Measurements from ENCODE around the gene MTMR2.
A peak's percentile ranks its signal among the peaks of the same experiment; 100 is the strongest.

MTMR2 gene

DNA sequence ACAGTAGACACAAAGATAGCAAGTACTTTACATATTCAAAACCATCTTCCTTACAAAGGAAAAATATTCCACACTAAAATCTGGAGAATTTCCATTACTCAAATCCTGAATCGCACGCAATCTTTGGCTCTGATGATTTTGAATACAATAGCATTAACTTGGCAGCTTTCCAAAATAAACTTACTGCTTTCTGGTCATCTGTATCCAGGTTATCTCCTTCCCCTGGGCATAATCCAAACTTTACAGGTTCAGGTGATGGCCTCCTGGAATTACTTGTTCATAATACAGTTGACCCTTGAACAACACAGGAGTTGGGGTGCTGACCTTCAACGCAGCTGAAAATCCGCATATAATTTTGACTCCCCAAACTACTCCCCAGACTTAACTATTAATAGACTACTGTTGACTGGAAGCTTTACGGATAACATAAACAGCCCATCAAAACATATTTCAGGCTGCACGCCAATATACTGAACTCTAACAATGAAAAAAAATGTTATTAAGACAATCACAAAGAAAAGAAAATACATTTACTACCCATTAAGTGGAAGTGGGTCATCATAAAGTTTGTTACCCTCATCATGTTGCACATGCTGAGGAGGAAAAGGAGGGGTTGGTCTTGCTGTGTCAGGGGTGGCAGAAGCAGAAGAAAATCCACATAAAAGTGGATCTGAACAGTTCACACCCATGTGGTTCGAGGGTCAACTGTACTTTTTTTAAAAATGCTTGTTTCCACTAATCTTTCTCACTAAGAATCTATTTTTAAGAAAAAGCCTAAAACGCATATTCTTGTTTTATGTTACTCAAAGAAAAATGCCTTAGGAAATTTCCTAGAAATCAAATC lies 6.5 kb downstream of the MTMR2 start:
- DNase-seq: no peak

DNA sequence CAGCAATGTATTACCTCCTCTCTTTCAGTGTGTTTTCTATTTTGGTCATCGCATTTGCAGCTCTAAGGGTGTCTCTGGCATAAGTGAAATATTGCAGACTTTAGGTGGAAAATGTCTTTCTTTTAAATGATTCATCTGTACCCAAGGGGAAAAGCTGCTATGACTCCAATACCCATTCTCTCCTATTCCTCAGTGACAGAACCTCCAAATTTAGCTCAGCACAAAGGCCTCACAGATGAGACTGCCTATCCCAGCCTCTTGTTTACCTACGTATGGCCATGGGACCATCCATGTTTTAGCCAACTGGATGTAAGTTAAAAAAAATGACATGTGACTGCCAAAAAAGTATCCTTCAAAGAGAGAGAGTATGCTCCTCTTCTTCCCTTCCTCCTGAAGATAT lies 7.9 kb downstream of the MTMR2 start:
- DNase-seq: no peak

DNA sequence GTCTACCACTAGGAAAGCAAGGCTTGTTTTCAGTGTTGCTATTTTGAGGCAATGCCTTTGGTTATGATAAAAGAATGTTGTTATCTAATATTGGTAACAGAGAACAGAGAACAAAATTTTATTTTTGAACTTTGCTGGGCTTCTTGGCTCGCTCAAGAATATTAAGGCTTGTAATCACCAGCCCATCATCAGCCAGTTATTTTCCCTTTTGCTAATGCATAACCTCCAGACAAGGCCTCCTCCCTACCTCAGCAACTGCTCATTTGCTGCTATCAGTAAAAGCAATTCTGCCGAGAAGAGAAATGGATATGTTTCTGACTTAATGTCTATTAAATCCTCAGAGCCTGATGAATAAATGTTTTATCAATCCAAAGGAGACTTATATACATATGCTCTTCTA lies 8.9 kb downstream of the MTMR2 start:
- DNase-seq: no peak

DNA sequence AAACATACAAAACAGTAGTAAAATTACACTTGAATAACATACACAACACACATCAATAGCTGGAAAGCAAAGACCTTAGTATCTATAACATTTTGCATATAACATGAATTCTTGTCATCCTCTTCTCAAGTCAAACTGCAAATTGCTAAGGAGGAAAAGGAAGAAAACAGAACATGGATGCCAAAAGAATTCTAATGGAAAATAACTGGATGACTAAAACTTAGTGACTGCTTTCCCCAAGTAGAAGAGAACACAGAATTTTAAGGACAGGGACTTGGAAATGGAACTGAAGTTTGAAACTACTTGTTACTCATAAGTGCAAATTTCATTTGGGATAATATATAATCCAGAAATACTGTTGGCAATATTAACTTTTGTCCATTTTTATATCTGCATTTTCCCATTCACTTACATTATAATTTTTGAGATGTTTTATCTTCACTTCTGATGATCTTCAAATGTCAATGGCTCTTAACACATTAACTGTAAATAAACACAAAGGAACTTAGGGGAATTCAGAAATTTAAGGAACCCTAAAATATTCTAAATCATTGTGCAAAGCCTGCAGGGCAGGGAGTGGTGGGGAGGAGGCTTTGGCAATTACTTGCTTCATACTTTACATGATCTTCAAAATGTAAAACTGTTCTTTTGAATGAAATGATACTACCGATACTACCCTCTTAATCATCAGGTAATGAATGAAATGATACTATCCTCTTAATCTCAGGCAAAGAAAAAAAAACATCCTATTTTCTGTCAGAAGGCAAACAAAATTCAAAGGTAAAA lies 9.9 kb downstream of the MTMR2 start:
- DNase-seq: peak; percentile 6 to 12

DNA sequence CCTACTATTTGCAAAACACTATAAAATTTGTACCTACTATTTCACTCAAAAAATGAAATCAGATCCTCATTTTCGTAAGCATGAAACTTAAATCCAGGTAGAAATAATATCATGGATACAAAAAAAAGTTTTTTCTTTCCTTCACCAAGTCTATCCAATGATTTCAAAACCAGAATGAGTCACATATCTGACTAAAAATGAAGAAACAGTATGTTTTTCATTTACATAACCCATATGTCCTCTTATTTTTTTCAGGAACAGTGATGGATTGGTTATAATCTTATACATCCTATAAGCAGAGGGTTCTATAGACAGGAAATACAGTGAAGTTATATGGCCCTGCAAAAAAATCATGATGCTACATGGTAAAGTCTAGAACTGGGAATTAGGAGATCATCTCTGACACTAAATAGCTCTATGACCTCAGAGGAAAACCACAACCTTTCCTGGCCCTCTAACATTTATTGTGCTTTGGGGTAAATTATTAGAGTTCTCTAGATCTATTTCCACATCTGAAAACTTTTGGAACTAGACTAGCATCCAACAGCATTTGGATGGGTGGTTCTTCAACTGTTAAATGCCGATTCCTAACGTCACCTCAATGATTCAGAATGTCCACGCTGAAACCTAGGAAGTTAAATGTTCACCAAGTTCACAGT lies 10.9 kb downstream of the MTMR2 start:
- peak; percentile 55 to 65 for DNase-seq

DNA sequence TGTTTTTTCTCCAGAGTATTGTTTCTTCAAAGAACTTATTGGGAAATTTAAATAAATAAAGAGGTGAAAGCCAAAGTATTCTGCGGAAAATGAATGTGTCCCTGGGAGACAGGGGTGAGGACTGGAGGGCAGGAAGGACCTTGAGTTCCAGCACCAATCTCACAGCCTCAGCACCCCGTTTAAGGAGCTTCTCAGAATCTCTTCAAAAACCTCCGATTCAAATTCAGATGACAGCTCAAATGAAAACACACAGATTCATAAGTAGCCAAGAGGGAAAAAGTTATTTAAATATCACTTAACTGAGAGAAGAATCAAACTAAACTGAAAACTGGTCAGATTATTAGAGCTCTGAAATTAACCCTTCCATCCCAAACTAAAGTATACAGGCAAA lies 12.5 kb downstream of the MTMR2 start:
- DNase-seq: no peak

DNA sequence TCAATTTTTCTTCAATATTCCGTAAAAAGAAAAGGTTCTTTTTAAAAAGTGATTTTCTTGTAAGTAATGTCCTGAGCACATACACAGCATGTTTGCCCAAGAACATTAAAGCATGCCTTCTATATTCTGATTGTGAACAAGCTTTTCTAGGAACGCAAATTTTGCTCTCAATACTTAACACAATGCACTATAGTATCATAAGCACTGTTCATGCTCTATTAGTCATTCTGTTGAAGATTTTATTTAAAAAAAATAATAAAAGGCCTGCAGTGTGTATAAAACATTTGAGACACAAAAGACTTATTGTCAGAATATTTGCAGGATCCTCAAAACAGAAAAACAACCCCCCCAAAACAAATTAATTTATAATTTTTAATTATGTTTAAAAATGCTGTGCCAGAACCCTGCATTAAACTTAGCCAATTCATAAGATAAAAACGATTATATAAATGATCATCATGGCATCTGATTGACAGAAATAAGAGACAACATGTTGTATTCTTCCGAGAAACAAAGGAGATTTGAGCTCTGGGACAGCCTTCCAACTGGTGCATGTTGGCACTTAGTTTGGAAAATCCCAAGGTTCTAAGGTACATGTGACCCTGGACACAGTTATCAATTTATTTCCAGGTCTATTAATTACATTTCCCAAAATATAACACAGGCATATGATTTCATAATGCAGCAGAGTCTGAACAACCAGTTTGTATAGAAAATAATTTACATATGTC lies 13.1 kb downstream of the MTMR2 start:
- no peak for DNase-seq

DNA sequence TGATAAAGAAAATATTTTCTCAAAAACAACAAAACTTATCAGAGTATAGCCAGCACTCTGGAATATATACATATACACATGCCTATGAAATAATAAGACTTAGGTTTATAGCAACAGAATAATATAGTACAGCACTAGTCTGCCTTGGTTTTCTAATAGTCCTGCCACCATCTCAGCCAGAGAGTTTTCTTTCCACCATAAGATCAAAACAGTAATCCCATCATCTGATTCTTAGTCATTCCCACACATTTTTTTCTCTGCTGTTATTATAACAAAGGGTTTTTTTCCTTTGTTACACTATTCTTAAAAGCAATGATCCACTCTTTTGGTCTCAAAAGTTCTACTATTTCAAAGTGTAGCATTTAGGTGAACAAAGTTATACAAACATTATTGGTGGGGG lies 15.1 kb downstream of the MTMR2 start:
- peak in 1 of 2 donors; percentile 9 for DNase-seq

DNA sequence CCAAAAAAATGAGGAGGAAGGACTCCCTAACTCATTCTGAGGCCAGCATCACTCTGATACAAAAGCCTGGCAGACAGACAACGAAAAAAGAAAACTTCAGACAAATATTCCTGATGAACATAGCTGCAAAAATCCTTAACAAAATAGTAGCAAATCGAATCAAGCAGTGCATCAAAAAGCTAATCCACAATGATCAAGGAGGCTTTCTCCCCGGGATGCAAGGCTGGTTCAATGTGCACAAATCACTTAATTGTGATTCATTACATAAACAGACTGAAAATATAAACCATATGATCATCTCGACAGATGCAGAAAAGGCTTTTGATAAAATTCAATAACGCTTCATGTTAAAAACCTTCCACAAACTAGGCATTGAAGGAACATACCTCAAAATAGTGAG lies 16.4 kb downstream of the MTMR2 start:
- DNase-seq: no peak

DNA sequence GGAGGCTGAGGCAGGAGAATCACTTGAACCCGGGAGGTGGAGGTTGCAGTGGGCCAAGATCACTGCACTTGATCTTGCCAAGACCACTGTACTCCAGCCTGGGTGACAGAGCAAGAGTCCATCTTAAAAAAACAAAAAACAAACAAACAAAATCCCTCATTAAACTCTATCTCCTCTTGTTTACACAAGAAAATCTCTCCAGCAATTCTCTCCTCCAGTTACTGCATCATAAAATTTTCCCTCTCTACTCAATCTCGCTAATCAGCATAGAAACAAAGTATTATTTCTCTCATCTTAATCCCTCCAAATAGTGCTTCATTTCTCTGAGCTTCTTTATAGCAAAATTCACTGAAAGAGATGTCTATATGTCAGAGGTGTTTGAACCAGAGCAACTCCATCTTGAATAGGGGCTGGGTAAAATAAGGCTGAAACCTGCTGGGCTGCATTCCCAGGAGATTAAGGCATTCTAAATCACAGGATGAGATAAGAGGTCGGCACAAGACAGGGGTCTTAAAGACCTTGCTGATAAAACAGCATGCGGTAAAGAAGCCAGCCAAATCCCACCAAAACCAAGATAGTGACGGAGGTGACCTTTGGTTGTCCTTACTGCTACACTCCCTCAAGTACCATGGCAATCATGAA lies 19.8 kb downstream of the MTMR2 start:
- DNase-seq: no peak

DNA sequence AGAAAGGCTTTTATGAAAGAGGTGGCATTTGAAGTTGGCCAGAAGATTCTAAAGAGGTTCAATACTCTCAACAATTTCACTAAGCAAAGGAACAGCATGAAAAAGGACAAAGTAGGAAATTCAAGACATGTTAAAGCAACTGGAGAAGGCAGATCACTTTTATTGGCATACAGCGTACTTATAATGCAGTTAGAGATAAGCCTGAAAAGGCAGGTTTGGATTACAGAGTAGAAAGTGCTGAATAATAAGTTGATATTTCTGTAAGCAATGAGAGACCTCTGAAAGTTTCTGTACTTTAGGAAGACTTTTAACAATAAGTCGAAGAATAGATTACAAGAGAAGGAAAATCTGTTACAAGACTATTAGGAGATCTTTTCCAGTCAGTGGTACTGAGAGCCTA lies 25.1 kb downstream of the MTMR2 start:
- DNase-seq: no peak

DNA sequence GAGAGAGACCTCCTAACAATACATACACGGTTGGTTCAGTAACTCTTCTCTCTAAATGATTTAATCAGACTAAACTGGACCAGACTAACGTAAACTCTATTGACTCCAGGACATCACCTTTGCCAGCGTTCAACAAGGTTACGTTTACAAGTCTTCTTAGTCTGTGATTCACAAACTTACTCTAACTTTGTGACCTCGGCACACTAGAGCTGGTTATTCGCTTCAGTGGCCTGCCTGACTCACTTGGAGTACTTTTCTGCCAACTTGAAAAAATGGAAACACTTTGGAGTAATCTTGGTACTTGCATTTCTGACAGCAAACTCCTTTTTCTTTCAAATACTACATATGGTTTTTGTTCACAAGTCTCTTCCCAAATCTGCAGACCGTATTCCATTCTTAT lies 26.2 kb downstream of the MTMR2 start:
- DNase-seq: no peak

DNA sequence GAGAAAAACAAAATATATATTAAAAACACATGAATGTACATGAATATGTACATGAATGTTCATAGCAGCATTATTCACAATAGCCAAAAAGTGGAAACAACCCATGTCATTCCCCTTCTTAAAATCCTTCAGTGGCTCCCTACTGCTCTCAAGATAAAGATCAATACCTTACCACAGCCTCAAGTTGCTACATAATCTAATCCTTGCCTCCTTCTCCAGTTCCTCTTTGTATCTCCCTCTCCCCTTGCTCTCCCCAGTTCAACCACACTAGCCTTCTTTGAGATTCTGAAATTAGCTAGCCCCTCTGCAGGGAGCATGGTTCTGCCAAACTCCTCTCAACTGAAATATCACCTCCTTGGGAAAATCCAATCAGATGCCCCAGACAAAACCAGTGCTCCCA lies 28.1 kb downstream of the MTMR2 start:
- DNase-seq: no peak

DNA sequence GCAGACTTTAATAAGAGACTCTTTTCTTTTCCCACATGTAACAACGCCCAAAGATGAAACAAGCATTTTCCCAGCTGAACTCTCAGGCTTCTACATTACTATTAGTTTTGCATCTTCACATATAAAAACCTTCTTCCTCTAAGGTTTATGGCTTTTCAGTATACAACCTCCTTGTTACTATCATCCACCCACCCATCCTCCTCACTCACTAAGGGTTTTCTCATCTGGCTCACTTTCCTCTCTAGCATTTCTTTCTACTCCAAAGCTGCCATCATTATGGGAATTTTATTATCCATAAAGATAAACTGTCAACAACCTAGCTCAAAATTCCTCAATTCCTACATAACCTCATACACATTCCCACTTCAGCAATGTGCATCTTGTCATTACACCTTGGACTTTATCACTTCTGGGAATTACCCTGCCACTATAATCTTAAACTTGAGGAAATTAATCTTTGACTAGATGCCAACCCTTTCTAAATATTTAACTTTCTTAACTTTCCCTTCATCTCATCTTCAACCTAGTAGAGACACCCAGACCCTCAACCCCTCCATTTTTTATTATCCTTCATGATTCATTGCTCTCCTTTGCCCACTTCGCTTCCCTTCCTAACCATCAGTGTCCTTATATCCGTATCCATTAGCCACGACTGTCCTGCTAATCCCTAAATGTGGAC lies 30.9 kb downstream of the MTMR2 start:
- DNase-seq: no peak

DNA sequence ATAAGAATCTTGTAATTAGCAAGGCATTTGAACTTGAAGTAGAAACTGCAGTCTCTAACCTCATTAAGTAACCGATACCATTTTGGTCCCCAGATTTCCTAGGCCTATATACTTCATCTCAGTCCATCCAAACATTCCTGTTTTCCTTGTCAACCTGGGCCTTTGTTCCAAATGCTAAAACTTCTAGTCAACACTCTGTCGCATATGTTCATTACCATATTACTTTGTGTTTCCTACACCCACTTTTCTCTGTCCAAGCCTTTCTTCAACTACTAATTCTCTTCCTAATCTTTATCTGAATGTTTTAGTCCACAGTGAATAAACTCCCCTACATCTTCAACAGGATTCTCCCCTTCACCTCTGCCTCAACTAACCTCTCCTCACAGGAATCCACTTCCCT lies 31.4 kb downstream of the MTMR2 start:
- DNase-seq: no peak

DNA sequence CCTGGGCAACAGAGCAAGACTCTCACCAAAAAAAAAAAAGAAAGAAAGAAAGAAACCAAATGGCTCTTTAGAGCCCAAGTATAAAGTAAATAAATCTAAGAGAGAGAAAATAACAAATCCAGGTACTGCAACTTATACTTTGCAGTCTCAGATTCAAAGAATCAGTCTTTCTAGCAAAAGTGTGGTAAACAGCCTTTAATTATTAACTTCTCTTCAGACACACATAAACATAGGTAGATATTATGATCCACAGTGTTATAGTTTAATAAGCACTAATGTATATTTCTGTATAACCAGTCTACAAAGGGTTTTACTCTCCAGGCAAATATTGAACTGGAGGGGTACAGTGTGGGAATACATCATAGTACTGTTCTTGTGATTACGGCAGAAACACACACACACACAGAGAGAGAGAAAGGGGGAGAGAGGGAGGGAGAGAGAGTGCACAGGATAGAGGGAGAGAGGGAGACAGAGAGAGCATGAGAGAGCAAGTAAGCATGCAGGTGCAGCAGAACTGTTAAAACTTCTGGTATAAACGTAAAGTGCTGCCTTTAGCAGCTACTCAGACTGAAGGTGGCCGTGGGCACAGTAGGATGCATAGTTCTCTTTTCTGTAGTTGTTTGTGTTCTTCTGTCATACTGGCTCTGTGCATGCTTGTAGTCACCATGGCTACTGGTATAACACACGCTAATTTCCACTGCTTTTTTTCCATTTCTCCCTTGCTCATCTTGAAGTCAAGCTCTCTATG lies 32.3 kb downstream of the MTMR2 start:
- no peak for DNase-seq

DNA sequence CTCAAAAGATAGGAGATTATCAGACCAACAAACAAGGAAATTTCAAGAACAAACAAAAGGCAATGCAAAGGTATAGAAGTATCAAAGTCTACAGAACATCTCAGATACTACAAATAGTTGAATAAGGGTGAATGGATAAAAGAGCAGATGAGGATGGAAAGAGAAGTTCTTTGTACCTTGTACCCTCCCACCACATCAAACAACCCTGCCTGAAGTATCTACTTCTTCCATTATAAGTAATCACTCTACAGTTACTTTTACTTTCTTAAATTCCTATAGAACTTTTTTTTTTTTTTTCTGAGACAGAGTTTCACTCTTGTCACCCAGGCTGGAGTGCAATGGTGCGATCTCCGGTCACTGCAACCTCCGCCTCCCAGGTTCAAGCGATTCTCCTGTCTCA lies 35.1 kb downstream of the MTMR2 start:
- no peak for DNase-seq

DNA sequence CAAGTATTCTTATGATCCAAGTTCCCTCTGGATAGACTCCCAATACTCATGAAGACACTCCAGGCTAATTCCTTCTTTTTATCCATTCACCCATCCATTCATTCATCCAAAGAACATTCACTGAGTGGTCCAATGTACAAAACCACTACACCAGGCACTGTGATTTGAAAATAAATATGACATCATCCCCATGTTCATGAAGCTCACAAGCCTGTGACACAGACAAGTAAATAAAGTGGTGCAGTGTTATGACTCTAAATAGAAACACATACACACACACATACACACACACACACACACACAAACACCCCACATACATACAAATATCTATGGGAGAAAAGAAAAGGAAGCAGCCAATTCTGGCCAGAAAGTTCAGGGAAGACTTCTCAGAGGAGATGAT lies 35.5 kb downstream of the MTMR2 start:
- no peak for DNase-seq

DNA sequence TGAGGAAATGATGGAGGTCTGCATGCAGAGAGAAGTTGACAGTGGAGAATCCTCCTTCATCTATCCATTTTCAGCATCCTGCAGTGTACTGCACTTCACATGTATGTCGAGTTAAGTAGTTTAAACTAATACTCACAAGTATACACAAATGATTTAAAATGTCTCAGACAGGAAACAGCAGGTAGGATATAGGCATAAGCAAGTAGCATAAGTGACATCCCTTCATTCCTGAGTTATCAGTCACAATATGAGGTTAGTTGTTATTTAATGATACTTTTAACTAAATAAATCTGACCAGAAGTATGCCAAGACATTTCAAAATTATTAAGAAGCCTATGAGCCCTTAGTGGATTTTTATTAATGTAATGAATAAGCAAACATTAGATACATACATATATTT lies 37.4 kb downstream of the MTMR2 start:
- no peak for DNase-seq

DNA sequence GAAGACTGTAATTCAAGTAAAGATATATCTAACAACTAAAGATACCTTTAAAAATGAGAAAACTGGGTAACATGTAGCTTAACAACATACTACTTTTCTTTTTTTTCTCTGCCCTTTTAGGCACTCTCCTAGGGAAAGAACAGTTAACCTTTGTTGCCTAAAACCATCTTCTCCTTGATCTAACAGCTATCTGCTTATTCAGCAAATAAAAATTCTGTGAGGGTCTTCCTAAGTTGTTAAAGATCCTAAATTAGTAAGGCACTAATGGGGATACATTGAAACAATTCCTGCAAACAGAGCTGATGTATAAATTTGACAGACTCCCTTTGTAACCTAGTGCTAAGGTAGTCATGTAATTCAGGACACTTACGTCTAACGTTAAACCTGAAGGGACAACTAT lies 39.1 kb downstream of the MTMR2 start:
- no peak for DNase-seq

DNA sequence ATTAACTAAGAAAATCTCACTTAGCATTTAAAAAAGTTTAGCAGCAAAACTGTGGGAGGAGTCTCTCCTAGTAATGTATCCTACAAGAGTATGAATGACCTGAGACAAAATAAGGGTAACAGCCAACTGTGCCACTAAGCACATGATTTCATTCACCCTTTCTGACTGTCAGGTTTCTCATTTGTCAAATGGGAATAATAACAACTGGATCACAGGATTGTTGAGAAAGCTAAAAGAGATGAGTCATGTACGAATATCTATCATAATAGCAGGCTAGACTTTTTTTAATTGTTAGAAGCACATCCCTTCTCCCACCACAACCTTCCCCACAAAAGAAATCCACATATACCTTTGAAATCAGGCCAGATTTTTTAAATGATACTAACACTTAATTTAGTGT lies 39.5 kb downstream of the MTMR2 start:
- no peak for DNase-seq
